Effector CD4-positive, alpha-beta T cell (primary cell): ENCODE measurements around the gene SMTNL1.
"Not testable (repeated sequence)": the region's sequence is repeated elsewhere in the genome, so short reads cannot be mapped to it uniquely, and the experiment has no call there.

Experiments used
- DNase-seq: peaks from one replicate; pipeline ENCODE4 v3.0.0-alpha.2; 2020

The SMTNL1 gene

DNA sequence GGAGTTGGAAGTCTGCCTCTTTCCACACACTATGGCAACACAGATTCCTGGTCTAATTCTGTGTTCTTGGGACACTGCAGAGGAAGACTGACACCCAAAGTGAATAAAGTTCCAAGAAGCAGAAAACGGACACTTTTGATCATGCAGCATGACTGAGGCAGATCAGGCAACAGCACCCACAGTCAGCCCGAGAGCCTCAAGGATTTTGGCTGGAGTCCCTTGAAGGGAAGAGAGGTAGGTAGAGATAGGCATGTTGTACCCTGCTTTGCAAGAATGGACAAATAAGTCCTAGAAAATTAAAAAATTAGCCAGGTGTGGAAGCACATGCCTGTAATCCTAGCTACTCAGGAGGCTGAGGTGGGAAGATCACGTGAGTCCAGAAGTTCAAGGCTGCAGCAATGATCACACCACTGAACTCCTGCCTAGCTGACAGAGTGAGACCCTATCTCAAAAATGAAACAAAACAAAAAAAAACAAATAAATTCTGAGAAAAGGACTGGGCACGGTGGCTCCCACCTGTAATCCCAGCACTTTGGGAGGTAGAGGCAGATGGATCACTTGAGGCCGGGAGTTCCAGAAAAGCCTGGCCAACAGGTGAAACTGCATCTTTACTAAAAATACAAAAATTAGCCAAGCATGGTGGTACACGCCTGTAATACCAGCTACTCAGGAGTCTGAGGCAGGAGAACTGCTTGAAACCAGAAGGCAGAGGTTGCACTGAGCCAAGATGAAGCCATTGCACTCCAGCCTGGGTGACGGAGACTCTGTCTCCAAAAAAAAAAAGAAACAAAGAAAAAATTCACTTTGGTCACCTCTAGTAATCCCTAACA, 28.8 kb upstream of the SMTNL1 start:
- no peak for DNase-seq

GRCh38 chr11:57511741-57512430, 25.5 kb upstream of the SMTNL1 start:
- DNase-seq, result no peak

DNA sequence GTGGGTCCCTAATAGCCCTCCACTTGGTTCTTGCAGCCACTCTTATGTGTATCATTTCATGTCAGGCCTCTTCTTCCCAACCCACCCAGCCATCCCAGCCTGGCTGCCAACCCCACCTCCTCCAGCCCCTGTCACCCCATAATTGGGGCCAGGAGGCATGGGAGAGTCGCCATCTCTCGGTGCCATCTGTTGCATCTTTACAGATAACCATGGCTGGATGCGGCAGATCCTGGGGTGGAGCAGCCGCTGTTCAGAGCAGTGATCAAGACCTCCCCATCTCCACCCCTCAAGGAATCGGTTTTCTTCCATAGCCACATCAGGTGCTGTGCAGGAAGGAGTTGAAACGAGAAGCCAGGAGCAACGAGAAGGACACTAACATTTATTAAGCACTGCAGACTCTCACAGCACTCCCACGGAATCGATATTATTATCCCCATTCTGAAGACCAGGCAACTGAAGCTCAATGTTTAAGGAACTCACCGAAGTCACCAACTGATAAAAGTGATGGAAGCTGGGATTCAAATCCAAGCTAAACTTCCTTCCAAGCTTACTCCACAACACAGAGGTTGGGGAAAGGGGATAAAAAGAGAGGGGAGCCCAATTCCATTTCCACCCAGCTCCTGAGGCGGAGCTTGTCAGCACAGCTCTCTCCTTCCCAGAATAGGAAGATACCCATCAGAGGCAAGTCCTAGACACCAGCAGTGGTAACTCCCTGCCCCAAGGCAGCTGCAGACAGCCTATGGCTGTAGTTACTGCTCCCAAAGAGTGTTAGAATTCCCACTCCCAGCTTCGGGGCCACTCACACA, 24.5 kb upstream of the SMTNL1 start:
- DNase-seq, result no peak

- DNase-seq, result no peak
These were observed 24.0 kb upstream of the SMTNL1 start for GRCh38 chr11:57513452-57513795.

DNA sequence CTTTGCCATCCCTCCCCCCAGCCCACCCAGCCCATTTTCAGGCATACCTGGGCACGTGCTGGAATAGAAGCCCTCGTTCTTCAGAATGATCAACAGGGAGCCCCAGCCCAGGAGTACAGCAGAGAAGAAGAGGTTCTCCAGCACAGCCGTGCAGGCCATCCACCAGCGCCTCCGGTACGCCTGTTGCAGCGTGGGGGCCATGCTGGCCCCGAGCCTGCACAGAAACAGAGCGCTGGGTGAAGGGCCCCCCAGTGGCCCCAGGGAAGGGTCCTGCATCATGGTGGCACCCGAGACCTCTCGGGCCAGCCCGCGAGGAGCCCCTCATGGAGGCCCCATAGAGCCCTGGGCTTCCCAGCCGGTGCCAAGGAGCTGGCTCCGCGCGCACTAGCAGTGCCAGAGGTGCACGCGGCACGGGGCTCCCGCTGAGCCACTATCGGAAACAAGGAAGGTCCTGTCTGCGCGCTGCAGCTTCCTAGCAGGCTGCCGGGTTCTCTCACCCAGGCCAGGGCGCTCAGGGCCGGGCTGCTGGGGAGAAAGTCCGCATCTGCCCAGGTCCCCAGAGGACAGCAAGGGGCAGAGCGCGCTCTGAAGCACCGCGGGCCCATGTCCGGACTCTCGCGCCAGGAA, 23.4 kb upstream of the SMTNL1 start:
- DNase-seq, result no peak

DNA sequence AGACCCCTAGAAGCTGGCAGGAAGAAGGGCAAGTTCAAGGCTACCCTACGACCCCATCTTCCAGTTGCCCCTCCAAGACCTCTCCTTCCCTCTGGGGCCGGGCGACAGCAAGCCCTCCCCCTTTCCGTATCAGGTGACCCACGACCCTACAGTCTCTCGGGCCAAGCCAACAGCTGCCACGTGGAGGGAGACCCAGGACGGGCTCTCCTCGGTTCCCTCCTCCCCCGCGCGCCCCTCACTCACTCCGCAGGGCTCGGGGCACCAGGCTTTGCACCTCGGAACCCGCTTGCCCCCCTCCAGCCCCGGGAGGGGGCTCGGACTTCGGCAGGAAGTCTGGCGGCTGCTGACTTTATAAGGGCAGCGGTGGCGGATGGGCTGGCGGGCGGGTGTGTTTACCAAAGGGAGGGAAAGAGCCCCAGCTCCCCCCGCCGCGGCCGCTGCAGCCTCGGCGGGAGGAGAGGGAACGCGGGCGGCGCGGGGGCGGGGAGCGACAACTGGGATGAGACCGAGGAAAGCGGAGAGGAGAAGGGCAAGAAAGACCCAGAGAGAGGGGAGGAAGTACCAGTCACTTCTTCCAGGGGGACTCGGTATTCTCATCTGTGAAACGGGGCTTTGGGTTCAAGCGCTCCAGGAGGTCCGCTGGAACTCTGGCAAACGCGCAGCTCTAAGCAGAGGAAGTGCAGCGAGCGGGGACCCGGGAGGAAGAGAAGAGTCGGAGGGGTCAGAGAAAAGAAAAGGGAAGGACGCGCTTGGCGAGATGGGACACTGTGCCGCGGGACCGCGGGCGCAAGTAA, 22.7 kb upstream of the SMTNL1 start:
- peak; percentile 35 for DNase-seq

- DNase-seq, result no peak
These were observed 21.9 kb upstream of the SMTNL1 start, which contains the start of gene SLC43A1 for GRCh38 chr11:57515332-57516060. Gene SLC43A1, minus strand, starts transcription at chr11:57515702. Its CDS starts 1,591 bp downstream, at chr11:57514111.

DNA sequence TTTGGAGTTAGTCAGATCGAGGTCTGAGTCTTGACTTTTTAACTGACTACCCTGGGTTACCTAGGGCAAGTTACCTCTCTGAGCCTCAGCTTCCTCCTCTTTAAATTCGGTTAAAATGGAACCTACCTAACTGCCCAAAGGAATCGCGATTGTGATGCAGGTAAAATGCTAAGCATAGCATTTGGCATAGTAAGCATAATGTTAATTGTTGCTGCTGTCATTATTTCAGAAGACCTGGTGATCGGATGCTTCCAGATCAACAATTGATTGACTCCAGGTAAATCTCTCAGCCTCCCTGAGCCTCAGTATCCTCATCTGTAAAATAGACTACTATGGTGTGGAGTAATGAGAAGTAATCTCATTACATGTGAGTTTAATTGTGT, 21.3 kb upstream of the SMTNL1 start:
- DNase-seq, result no peak

DNA sequence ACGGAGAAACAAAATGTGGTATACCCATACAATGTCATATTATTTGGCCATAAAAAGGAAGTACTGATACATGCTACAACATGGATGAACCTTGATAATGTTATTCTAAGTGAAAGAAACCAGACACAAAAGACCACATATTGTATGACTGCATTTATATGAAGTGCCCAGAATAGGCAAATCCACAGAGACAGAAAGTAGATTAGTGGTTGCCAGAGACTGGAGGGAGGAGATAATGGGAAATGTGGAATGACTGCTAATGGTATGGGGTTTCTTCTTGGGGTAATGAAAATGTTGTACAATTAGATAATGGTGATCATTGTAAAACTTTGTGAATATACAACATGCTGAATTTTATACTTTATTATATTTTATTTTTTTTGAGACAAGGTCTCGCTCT, 16.3 kb upstream of the SMTNL1 start:
- no peak for DNase-seq

- DNase-seq, result no peak
These were observed 14.0 kb upstream of the SMTNL1 start for GRCh38 chr11:57523419-57523818.

DNA sequence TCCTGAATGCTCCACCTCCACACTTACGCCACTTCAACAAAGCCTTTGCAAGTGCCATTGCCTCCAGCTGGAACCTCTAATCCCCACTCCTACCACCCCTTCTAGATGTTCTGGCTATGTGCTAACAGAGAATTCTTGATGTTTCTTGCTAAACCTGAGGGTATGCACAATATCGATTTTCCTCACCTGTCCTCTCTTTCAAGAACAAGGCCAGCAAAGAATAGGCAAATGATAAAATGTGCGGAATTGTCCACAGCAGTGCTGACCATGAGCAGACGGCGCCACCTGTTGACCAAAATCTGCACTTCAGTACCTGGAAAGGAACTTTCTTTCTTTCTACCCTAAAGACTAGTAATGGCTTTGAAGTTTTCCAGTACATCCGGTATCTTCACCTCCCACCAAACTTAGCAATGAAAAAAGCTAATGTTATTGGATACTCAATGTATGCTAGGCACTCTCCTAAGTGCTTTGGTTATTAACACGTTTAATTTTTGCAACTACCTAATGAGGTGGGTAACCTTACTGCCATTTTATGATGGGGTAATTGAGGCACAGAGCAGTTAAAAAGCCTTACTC, 10.3 kb upstream of the SMTNL1 start:
- DNase-seq, result peak; percentile 72

DNA sequence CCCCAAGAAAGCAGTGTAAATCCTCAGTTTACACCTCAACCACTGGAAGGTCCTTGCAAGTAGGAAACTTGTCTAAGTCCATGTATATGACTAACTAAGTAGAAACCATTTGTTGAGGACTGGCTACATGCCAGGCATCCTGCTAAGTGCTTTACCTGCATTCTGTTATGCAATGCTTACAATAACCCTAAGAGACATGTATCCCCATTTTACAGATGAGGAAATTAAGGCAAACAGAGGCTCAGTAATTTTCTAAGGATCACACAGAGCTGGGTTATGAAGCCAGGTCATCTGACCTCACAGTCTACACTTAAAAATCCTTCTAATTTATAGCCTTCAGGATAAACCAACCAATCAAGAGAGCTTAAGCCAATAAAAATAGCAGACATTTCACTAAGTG, 8.4 kb upstream of the SMTNL1 start:
- DNase-seq, result no peak

DNA sequence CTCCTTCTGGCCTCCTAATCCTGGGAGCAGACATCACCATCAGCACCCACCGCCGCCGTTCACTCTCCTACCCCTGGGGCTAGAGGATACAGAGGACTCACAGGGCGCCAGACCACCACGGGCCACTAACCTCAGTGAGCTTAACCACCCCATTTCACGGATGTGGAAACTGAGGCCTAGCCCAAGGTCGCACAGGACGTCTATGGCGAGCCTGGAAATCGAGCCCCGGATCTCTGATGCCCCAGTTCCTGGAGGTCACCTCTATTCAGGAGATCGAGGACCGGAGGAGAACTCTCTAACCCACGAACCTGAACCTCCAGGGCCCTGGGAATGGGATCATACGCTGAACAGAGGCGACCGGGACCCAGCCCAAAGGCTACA, 7.2 kb upstream of the SMTNL1 start:
- peak; percentile 3 for DNase-seq

GRCh38 chr11:57530596-57531507, 6.5 kb upstream of the SMTNL1 start, which contains the start of gene TIMM10:
Gene TIMM10, minus strand, starts transcription at chr11:57530754. Its CDS starts 565 bp downstream, at chr11:57530189.
- peak; percentile 90 for DNase-seq

DNA sequence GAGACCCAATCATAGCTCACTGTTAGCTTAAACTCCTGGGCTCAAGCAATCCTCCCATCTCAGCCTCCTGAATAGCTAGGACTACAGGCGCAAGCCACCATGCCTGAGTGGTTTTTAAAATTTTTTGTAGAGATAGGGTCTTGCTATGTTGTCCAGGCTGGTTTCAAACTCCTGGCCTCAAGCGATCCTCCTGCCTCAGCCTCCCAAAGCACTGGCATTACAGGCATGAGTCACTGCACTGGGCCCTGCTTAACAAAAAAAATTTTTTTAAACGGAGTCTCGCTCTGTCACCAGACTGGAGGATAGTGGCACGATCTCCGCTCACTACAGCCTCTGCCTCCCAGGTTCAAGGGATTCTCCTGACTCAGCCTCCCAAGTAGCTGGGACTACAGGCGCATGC, 2.9 kb upstream of the SMTNL1 start:
- DNase-seq, result not testable (repeated sequence)

DNA sequence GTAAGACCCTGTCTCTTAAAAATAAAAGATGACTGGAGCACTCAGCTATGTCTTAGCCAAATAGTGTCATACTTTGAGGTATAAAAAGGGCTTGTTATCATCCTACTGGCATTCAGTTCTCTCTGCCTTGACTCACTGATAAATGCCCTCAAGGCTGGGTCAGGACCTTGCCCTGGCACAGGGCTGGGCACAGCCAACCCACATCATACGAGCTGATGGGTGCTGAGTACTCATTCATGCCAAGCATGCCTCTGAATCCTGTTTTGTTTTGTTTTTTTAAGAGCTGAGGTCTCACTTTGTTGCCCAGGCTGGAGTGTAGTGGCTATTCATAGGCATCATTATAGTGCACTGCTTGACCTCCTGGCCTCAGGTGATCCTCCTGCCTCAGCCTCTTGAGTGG, 1.9 kb downstream of the SMTNL1 start:
- no peak for DNase-seq

- no peak for DNase-seq
These were observed 3.8 kb downstream of the SMTNL1 start for GRCh38 chr11:57541169-57541568.

GRCh38 chr11:57542582-57542981, 5.2 kb downstream of the SMTNL1 start:
- DNase-seq, result no peak

DNA sequence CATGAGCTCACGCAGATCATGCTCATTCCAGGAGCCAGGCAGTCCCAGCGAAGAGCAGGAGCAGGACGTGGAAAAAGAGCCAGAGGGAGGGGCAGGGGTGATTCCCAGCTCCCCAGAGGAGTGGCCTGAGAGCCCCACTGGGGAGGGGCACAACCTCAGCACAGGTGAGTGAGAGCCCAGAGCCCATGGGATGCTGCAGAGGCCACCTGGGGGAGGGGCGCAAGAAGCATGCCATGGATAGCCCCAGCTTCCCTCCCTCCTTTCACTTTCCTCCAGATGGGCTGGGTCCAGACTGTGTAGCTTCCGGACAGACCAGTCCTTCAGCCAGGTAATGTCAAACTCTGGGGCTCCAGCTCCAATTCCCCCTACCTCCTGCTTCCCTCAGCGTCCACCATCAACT, 6.2 kb downstream of the SMTNL1 start:
- no peak for DNase-seq

DNA sequence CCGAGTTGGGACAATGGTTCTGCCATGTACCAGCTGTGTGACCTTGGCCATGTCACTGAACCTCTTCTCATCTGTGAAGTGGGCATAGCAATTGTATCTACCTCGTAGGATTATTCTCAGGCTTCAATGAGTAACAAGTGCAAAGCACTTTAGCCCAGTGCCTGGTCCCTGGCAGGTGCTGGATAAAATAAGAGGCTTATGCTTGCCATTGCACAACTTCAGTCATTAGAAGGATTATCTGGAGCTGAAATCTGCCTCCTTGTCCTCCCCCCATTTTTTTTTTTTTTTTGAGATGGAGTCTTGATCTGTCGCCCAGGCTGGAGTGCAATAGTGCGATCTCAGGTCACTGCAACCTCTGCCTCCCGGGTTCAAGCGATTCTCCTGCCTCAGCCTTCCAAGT, 7.2 kb downstream of the SMTNL1 start:
- no peak for DNase-seq
